HG03432 (cell line): ENCODE data around the gene FAM117A.

ENCODE experiments used
- ATAC-seq: cut with Tn5 transposase; IDR thresholded peaks from one replicate; pipeline ENCODE4 v1.9.1; 2021; ENCODE audit warnings: mild to moderate bottlenecking, moderate library complexity; ENCODE audit not compliant: unreplicated experiment

FAM117A gene

GRCh38 chr17:49715216-49715615 is 48.7 kb downstream of the FAM117A start:
- no peak for ATAC-seq

DNA sequence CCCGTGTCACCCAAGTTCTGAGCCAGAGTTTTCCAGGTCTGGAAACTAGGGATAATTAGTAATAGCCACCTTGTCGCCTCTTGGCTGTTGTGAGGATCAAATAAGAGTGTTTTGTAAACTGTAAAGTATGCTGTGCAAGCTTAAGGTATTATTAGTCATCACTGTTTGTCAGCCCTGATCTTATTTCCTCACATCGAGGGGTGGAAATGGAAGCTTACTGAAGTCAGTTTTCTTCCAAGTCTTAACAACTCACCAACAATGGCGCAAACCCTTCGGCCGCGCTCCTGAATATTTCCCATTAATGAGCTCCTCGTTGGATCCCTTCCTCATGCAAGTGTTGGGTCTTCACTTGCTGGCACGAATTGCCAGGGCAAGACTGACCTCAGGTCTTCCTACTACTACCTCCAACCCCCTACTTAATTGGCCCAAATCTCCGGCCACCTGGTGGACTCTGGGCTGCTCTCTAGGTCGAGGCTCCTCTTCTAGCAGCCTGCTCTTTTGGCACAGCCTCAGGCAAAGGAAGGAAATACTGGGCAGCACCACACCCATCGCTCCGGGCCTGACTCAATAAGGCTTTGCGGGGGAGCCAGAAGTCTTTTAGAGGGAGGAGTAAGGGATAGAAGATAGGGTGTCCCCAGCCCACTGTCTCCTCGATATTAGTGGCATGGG is 55.3 kb downstream of the FAM117A start:
- ATAC-seq, result no peak

- ATAC-seq, result peak; percentile 86
Observed at GRCh38 chr17:49707608-49708514, 56.1 kb downstream of the FAM117A start, which contains the start of gene SLC35B1. Gene SLC35B1, minus strand, starts transcription at chr17:49707964. Its CDS starts 131 bp downstream, at chr17:49707833.

DNA sequence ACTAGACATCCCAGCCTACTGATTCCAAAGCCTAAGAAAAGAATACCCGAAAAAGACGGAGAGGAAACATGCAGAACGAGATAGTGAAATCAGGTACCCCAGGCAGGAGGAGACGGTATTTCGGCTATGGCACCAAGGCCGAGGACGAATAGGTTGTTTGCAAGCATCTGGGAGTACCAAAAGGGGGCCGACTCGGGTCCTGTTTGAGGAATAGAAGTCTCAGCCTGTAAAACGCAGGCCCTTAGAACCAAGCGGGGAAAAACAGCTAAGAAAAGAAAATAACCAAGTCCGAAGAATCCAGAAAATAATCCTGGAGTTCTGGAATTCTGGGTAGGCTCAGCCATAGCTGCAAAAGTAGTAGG is 56.7 kb downstream of the FAM117A start:
- no peak for ATAC-seq

DNA sequence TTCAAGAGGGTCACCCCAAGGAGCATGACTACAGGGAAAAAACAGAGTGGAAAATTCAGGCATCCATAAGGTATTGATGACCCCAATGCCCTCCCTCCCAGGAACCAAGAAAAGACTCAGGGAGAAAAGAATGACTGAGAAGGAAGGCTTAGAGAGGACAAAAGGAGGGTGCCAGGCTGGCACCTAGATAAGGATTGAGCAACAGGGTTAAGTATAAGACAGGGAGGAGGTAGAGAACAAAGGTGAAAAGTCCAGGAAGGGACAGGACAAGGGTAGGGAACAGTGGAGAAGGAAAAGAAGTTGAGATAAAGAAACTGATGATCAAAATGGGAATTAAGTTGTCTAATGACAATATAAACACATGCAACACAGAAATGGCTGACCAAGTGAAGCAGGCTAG is 58.7 kb downstream of the FAM117A start:
- no peak for ATAC-seq

DNA sequence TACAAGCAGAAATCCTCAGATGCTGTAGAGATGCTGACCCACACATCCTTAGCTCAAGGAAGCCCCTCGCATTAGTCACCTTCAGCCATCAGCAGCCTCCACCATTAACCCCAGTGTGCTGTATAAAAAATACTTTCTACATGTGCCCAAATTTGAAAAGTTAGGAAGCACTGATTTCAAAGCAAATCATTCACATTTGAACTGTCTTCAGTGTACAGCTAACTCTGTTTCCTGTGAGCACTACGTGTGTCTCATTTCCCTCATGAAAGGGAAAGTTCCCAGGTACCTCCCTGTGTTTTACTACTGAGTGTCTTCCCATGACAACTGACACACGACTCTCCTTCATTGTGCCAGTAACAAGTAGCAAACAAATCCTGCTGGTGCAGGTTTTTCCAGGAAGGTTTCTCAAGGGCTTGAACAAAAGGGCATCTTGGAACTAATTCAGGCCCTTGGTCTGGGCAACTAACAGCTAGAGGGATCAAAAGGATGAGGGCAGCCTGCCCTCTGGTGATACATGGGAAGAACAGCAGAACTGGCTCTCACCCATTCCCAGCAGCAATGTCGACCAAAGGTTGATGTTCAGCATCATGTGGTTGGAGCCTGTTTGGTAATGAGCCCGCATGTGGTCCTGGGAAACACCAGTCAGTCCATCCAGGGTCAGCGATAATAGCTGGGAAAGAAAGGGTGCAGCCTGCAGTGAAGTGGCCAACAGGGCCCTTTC is 60.2 kb downstream of the FAM117A start:
- no peak for ATAC-seq

- ATAC-seq, result no peak
Observed at GRCh38 chr17:49700960-49701359, 63.0 kb downstream of the FAM117A start.

DNA sequence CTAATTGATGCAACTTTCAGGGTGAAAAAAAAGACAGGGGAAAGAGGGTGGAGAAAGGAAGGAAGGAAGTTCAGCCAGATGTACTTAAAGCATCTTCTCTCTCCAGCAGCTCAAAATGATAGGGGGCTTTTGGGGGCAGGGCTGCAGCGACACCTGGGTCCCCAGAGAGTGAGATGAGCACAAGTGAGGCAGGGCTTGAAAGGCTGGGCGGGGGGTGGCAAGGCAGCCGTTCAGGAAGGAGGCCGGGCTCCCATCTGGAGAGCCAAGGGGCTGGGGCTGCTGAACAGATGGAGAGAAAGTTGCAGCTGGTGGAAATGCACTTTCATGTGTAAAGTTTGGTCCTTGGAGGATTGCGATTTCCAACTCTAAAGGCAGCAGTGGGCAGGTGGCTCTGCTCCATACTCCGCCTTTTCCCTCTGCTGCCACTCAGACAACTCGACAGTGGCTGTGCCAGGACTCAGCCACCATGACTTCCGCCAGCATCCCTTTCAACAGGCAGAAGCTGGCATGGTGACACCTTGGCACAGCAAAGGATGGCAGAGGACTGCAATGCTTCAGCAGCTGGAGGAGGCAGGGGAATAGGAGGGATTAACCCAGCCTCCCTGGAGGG is 63.9 kb downstream of the FAM117A start:
- ATAC-seq, result no peak

DNA sequence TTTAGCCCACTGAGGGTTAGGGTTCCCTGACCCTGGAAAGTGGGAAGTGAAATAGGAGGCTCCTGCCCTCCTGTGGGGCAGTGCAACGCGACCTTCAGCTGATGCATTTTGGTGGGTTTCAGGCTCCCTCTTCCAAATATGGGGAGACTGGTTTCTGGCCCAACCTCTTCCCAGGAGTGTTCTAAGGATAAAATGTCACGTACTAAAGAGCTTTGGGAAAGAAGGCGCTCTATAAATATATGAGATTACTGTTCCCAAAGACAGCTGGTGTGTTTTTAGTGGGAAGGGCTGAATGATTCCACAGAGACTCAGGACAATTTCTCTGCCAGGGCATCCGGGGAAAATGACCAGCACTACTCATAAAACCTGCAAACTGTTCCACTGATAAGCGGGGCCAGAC is 65.9 kb downstream of the FAM117A start:
- no peak for ATAC-seq

DNA sequence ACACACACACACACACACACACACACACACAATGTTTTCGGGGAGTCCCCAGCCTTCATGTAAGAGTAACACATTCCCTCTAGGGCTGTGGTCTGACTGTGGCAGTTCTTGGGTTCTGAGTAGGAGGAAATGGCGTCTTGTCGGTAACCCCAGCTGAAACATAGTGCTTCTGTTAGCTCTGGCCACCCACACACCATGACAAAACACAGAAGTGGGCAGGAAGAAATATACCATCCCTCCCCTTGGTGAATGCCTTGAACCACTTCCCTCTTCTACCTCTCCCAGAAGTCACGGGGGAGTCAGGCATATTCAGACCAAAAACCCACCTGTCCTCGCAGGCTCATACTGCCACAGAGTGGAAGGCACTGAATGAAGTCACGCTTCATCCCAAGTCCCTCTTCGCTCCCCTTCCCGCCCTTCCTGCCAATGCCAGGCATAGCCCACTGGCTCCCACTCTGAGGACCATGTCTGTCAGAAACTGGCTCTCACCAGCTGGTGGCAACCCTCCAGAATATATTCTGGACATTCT is 67.6 kb downstream of the FAM117A start:
- no peak for ATAC-seq

GRCh38 chr17:49695698-49696232 is 68.2 kb downstream of the FAM117A start:
- ATAC-seq, result no peak

GRCh38 chr17:49694847-49695697 is 68.9 kb downstream of the FAM117A start:
- no peak for ATAC-seq

DNA sequence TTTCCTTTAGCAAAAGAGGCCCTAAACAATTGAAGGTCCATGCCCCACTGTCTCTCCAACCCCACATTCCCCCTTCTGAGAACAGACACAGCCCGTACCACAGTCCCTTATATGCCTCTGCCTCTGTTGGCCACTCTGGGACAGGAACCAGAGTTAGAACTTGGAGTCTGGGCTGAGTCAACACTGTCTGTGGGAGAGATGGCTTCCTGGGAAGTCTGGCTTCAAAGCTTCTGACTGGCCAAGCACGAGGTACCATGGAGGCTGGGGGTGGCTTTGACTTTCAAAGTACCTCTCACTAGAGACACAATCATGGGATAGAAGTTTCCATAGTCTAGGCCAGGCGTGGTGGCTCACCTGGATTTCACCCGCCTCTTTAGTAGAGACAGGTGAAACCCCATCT is 71.2 kb downstream of the FAM117A start:
- no peak for ATAC-seq

- no peak for ATAC-seq
Observed at GRCh38 chr17:49691677-49692191, 72.2 kb downstream of the FAM117A start.

- ATAC-seq, result no peak
Observed at GRCh38 chr17:49691086-49691676, 72.8 kb downstream of the FAM117A start.

DNA sequence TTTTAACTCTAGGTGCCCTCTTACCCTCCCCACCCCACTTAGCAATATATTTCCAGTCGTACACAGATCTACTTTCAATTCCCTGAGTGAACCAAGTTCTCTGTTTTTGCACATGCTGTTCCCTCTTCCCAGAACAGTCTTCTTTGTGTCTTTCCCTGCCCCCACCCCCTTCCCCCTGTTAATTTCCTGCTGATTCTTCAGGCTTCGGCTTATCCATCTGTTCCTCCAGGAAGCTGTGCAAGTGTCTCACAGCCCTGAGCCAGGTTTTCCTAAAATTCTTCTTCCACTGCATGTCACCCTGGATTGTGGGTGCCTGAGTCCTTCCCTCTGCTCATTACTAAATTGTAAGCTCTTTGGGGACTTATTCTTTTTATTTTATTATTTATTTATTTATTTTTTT is 73.7 kb downstream of the FAM117A start:
- no peak for ATAC-seq

DNA sequence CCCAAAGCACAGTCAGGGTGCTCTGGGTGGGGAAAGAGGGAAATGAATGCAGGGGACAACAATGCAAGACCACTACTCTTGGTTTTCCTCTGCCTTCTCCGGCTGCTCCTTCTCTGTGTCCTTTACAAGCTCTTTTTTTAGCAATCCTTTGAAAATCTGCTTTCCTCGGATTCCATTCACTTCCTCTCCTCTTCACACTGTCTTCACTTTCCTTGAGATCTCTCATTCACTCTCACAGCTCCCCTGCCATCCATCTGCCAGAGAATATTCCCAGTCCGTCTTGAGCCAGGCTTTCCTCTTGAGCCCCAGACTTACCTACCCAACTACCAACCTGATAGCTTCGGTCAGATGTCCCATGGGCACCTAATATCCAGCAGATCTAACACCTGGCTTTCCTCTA is 75.1 kb downstream of the FAM117A start:
- ATAC-seq, result no peak

DNA sequence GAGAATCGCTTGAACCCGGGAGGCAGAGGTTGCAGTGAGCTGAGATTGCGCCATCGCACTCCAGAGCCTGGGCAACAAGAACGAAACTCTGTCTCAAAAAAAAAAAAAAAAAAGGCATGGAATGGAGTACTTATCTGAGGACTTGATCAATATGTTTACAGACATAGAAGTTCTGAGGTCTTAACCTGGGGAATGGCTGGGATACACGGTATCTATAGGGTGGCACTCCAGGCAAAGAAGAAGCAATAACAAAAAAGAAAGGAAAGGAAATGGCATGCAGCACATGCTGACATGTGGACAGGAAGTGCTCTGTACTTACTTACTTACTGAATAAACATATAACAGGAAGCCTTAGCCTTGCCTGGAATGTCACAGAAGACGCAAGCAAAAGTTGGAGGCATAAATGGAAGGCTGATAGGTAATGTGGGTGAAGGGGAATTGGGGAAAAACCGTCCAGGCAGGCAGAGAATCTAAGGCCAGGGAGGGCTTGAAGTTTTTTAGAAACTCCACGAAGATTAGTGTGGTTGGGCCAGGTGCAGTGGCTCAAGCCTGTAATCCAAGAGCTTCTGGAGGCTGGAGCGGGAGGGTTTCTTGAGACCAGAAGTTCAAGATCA is 75.9 kb downstream of the FAM117A start:
- no peak for ATAC-seq
